WI38 (cell line): ENCODE results near the gene CFD.

Source experiments
- H3K4me3 ChIP-seq: 2 replicates; pipeline ENCODE4 v1.5.1; 2011; ENCODE audit warnings: low read depth, mild to moderate bottlenecking, control low read depth, low read length
- TF ChIP-seq, protein P1 (sequence below): IDR thresholded peaks from 2 replicates; pipeline ENCODE4 v1.5.1; 2012; ENCODE audit warnings: low read depth, mild to moderate bottlenecking, control low read depth, low read length

The CFD gene

GRCh38 chr19:900302-901111 is 41.0 kb downstream of the CFD start:
- no peak overlapping the region for H3K4me3 ChIP-seq
- TF ChIP-seq, protein P1, sequence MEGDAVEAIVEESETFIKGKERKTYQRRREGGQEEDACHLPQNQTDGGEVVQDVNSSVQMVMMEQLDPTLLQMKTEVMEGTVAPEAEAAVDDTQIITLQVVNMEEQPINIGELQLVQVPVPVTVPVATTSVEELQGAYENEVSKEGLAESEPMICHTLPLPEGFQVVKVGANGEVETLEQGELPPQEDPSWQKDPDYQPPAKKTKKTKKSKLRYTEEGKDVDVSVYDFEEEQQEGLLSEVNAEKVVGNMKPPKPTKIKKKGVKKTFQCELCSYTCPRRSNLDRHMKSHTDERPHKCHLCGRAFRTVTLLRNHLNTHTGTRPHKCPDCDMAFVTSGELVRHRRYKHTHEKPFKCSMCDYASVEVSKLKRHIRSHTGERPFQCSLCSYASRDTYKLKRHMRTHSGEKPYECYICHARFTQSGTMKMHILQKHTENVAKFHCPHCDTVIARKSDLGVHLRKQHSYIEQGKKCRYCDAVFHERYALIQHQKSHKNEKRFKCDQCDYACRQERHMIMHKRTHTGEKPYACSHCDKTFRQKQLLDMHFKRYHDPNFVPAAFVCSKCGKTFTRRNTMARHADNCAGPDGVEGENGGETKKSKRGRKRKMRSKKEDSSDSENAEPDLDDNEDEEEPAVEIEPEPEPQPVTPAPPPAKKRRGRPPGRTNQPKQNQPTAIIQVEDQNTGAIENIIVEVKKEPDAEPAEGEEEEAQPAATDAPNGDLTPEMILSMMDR: no peak

GRCh38 chr19:901216-902092 is 42.0 kb downstream of the CFD start:
- TF ChIP-seq, protein P1: no peak
- no peak overlapping the region for H3K4me3 ChIP-seq

DNA sequence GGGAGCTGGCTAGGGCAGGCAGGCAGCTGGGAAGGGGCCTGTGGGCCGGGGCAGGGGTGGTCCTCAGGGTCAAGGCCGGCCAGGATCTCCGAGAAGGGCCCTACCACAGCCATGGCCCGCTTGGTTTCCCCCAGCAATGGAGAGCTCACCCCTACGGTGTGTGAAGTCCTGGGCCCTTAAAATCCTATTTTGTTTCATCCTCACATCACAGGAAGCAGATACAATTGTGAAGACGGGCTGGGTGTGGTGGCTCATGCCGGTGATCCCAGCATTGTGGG is 42.6 kb downstream of the CFD start:
- no peak overlapping the region for H3K4me3 ChIP-seq
- TF ChIP-seq, protein P1: no peak

- H3K4me3 ChIP-seq: no peak overlapping the region
- TF ChIP-seq, protein P1: no peak
Observed at GRCh38 chr19:902446-903226, 43.2 kb downstream of the CFD start.

DNA sequence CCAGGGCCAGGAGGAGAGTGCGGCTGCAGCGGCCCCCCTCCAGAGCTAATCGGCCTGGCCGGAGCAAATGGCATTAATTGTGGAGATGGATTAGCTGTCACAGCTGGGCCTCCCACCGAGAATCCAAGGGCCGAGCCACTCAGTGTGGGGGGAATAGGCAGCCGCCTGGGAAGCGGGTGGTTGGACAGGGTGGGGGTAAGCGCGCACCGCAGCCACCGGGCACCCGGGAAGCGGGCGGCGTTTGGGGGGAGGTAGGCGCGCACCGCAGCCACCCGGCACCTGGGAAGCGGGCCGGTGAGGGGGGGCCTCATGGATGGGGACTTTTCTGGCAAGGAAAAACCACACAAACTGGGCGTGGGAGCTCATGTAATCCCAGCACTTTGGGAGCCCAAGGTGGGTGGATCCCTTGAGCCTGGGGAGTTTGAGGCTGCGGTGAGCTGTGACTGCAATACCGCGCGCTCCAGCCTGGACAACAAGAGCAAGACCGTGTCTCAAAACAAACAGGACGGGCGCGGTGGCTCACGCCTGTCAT is 43.9 kb downstream of the CFD start:
- TF ChIP-seq, protein P1: no peak
- H3K4me3 ChIP-seq: no peak overlapping the region

- TF ChIP-seq, protein P1: no peak
- H3K4me3 ChIP-seq: no peak overlapping the region
Observed at GRCh38 chr19:904545-904944, 45.1 kb downstream of the CFD start.
